ENCODE measurements around the gene SERTM1.

SERTM1 gene

GRCh38 chr13:36715841-36716240, 42.0 kb downstream of the SERTM1 start:
- no peak overlapping the region for H4K91ac ChIP-seq (ENCODE audit: low read length)
- DNase-seq = no peak
- H2BK5ac ChIP-seq (ENCODE audit: low read depth, low read length, poor library complexity, severe bottlenecking) = no peak overlapping the region
- peaks cover 1% of the 10 kb centered on the region for H3K4me1 ChIP-seq (ENCODE audit: control insufficient read depth, insufficient read depth, low read depth, low read length)
- no peak overlapping the region for H2AK5ac ChIP-seq (ENCODE audit: low read length, severe bottlenecking)
- no peak overlapping the region for H2BK15ac ChIP-seq (ENCODE audit: low read depth, poor library complexity, severe bottlenecking)
- H3K9ac ChIP-seq (ENCODE audit: low read length) = no peak overlapping the region
- no peak overlapping the region for H3K4me3 ChIP-seq (ENCODE audit: insufficient read depth in 1 of 2, low read depth in 1 of 2, low read length in 2 of 2)
- no peak overlapping the region for H3K18ac ChIP-seq (ENCODE audit: low read depth in 1 of 2, low read length in 2 of 2)
- H3K27me3 ChIP-seq (ENCODE audit: control insufficient read depth in 1 of 2, insufficient read depth in 1 of 2, low read length in 2 of 2) = peaks cover 0 to 5% of the 10 kb centered on the region in 2 experiments
- no peaks in the 10 kb centered on the region for H3K36me3 ChIP-seq (ENCODE audit: control insufficient read depth in 1 of 2, insufficient read depth in 2 of 2, low read depth in 1 of 2, low read length in 2 of 2)
- no peak overlapping the region for H3K23ac ChIP-seq (ENCODE audit: low read length in 2 of 2)
- H3K9me3 ChIP-seq (ENCODE audit: control insufficient read depth, low read length) = no peaks in the 10 kb centered on the region
- H3K4ac ChIP-seq (ENCODE audit: low read depth in 1 of 2, low read length in 2 of 2) = no peak overlapping the region
- no peak overlapping the region for H2BK120ac ChIP-seq (ENCODE audit: low read depth, low read length)
- H4K8ac ChIP-seq (ENCODE audit: low read length) = no peak overlapping the region
- no peak overlapping the region for H3K4me2 ChIP-seq (ENCODE audit: low read length, poor library complexity, severe bottlenecking)
- H3K14ac ChIP-seq (ENCODE audit: low read length in 2 of 2) = no peak overlapping the region
- WGBS = 28% methylated on average over 1 of the region's 1 CpG
- H2BK12ac ChIP-seq (ENCODE audit: low read length in 2 of 2) = no peak overlapping the region
- H3K27ac ChIP-seq (ENCODE audit: low read length, poor library complexity, severe bottlenecking) = no peak overlapping the region
- H2AFZ ChIP-seq (ENCODE audit: low read depth, low read length) = no peak overlapping the region
- H3K79me1 ChIP-seq (replicated peaks; ENCODE audit: low read length, poor library complexity, severe bottlenecking) = no peaks in the 10 kb centered on the region

- no peak overlapping the region for H3K23ac ChIP-seq (ENCODE audit: low read length in 2 of 2)
- H2BK5ac ChIP-seq (ENCODE audit: low read depth, low read length, poor library complexity, severe bottlenecking) = no peak overlapping the region
- H2AFZ ChIP-seq (ENCODE audit: low read depth, low read length) = no peak overlapping the region
- no peak overlapping the region for H3K18ac ChIP-seq (ENCODE audit: low read depth in 1 of 2, low read length in 2 of 2)
- 85% methylated on average over 2 of the region's 2 CpGs for WGBS
- H2BK120ac ChIP-seq (ENCODE audit: low read depth, low read length) = no peak overlapping the region
- H4K91ac ChIP-seq (ENCODE audit: low read length) = no peak overlapping the region
- no peak overlapping the region for H3K9ac ChIP-seq (ENCODE audit: low read length)
- H3K27ac ChIP-seq (ENCODE audit: low read length, poor library complexity, severe bottlenecking) = no peak overlapping the region
- H2AK5ac ChIP-seq (ENCODE audit: low read length, severe bottlenecking) = no peak overlapping the region
- no peak overlapping the region for H2BK15ac ChIP-seq (ENCODE audit: low read depth, poor library complexity, severe bottlenecking)
- H3K4ac ChIP-seq (ENCODE audit: low read depth in 1 of 2, low read length in 2 of 2) = no peak overlapping the region
- no peak overlapping the region for H4K8ac ChIP-seq (ENCODE audit: low read length)
- no peaks in the 10 kb centered on the region for H3K36me3 ChIP-seq (ENCODE audit: control insufficient read depth in 1 of 2, insufficient read depth in 2 of 2, low read depth in 1 of 2, low read length in 2 of 2)
- H3K27me3 ChIP-seq (ENCODE audit: control insufficient read depth in 1 of 2, insufficient read depth in 1 of 2, low read length in 2 of 2) = peaks cover 0 to 13% of the 10 kb centered on the region in 2 experiments
- no peak overlapping the region for H3K4me3 ChIP-seq (ENCODE audit: insufficient read depth in 1 of 2, low read depth in 1 of 2, low read length in 2 of 2)
- no peaks in the 10 kb centered on the region for H3K79me1 ChIP-seq (replicated peaks; ENCODE audit: low read length, poor library complexity, severe bottlenecking)
- H2BK12ac ChIP-seq (ENCODE audit: low read length in 2 of 2) = no peak overlapping the region
- no peaks in the 10 kb centered on the region for H3K9me3 ChIP-seq (ENCODE audit: control insufficient read depth, low read length)
- no peak overlapping the region for H3K4me2 ChIP-seq (ENCODE audit: low read length, poor library complexity, severe bottlenecking)
- no peak overlapping the region for H3K14ac ChIP-seq (ENCODE audit: low read length in 2 of 2)
- DNase-seq = no peak
- H3K4me1 ChIP-seq (ENCODE audit: control insufficient read depth, insufficient read depth, low read depth, low read length) = peaks cover 1% of the 10 kb centered on the region
These were observed 43.2 kb downstream of the SERTM1 start for GRCh38 chr13:36717017-36717416.

GRCh38 chr13:36717966-36718545, 44.2 kb downstream of the SERTM1 start:
- H3K23ac ChIP-seq (ENCODE audit: low read length in 2 of 2) = no peak overlapping the region
- H3K27ac ChIP-seq (ENCODE audit: low read length, poor library complexity, severe bottlenecking) = no peak overlapping the region
- H3K9me3 ChIP-seq (ENCODE audit: control insufficient read depth, low read length) = no peaks in the 10 kb centered on the region
- H2BK5ac ChIP-seq (ENCODE audit: low read depth, low read length, poor library complexity, severe bottlenecking) = no peak overlapping the region
- 48% methylated on average over 2 of the region's 3 CpGs for WGBS
- no peak overlapping the region for H4K91ac ChIP-seq (ENCODE audit: low read length)
- H3K18ac ChIP-seq (ENCODE audit: low read depth in 1 of 2, low read length in 2 of 2) = no peak overlapping the region
- H3K4ac ChIP-seq (ENCODE audit: low read depth in 1 of 2, low read length in 2 of 2) = no peak overlapping the region
- H2BK15ac ChIP-seq (ENCODE audit: low read depth, poor library complexity, severe bottlenecking) = no peak overlapping the region
- H2BK120ac ChIP-seq (ENCODE audit: low read depth, low read length) = no peak overlapping the region
- H3K14ac ChIP-seq (ENCODE audit: low read length in 2 of 2) = no peak overlapping the region
- peaks cover 0 to 16% of the 10 kb centered on the region in 2 experiments for H3K27me3 ChIP-seq (ENCODE audit: control insufficient read depth in 1 of 2, insufficient read depth in 1 of 2, low read length in 2 of 2)
- no peak overlapping the region for H3K4me3 ChIP-seq (ENCODE audit: insufficient read depth in 1 of 2, low read depth in 1 of 2, low read length in 2 of 2)
- no peaks in the 10 kb centered on the region for H3K36me3 ChIP-seq (ENCODE audit: control insufficient read depth in 1 of 2, insufficient read depth in 2 of 2, low read depth in 1 of 2, low read length in 2 of 2)
- DNase-seq = no peak
- H2AK5ac ChIP-seq (ENCODE audit: low read length, severe bottlenecking) = no peak overlapping the region
- H3K9ac ChIP-seq (ENCODE audit: low read length) = no peak overlapping the region
- no peaks in the 10 kb centered on the region for H3K79me1 ChIP-seq (replicated peaks; ENCODE audit: low read length, poor library complexity, severe bottlenecking)
- H3K4me1 ChIP-seq (ENCODE audit: control insufficient read depth, insufficient read depth, low read depth, low read length) = no peaks in the 10 kb centered on the region
- H2BK12ac ChIP-seq (ENCODE audit: low read length in 2 of 2) = no peak overlapping the region
- no peak overlapping the region for H2AFZ ChIP-seq (ENCODE audit: low read depth, low read length)
- H4K8ac ChIP-seq (ENCODE audit: low read length) = no peak overlapping the region
- H3K4me2 ChIP-seq (ENCODE audit: low read length, poor library complexity, severe bottlenecking) = no peak overlapping the region

GRCh38 chr13:36718686-36719085, 44.9 kb downstream of the SERTM1 start:
- Histone ChIP-seq H3K27ac (ENCODE audit: low read length, poor library complexity, severe bottlenecking) (no peak overlapping the region), H3K79me1 (replicated peaks; ENCODE audit: low read length, poor library complexity, severe bottlenecking) (no peaks in the 10 kb centered on the region), H4K8ac (ENCODE audit: low read length) (no peak overlapping the region), H3K4ac (ENCODE audit: low read depth in 1 of 2, low read length in 2 of 2) (no peak overlapping the region), H3K27me3 (ENCODE audit: control insufficient read depth in 1 of 2, insufficient read depth in 1 of 2, low read length in 2 of 2) (peaks cover 0 to 18% of the 10 kb centered on the region in 2 experiments), H2BK5ac (ENCODE audit: low read depth, low read length, poor library complexity, severe bottlenecking) (no peak overlapping the region), H3K9ac (ENCODE audit: low read length) (no peak overlapping the region), H3K4me3 (ENCODE audit: insufficient read depth in 1 of 2, low read depth in 1 of 2, low read length in 2 of 2) (no peak overlapping the region), H3K9me3 (ENCODE audit: control insufficient read depth, low read length) (no peaks in the 10 kb centered on the region), H3K23ac (ENCODE audit: low read length in 2 of 2) (no peak overlapping the region), H2BK15ac (ENCODE audit: low read depth, poor library complexity, severe bottlenecking) (no peak overlapping the region), H2AK5ac (ENCODE audit: low read length, severe bottlenecking) (no peak overlapping the region), H4K91ac (ENCODE audit: low read length) (no peak overlapping the region), H3K4me1 (ENCODE audit: control insufficient read depth, insufficient read depth, low read depth, low read length) (no peaks in the 10 kb centered on the region), H3K18ac (ENCODE audit: low read depth in 1 of 2, low read length in 2 of 2) (no peak overlapping the region), H2BK12ac (ENCODE audit: low read length in 2 of 2) (no peak overlapping the region), H3K4me2 (ENCODE audit: low read length, poor library complexity, severe bottlenecking) (no peak overlapping the region), H2AFZ (ENCODE audit: low read depth, low read length) (no peak overlapping the region), H2BK120ac (ENCODE audit: low read depth, low read length) (no peak overlapping the region), H3K36me3 (ENCODE audit: control insufficient read depth in 1 of 2, insufficient read depth in 2 of 2, low read depth in 1 of 2, low read length in 2 of 2) (no peaks in the 10 kb centered on the region), H3K14ac (ENCODE audit: low read length in 2 of 2) (no peak overlapping the region)
- WGBS = 88% methylated on average over 4 of the region's 4 CpGs
- DNase-seq = no peak
